ENCODE data around the gene CCND2. TPM values are rescaled to one million over a fixed set of nuclear protein-coding genes. Genes with fewer than 3 reads are reported as not detected.

CCND2 gene
- total RNA-seq, 1 donor from 2014 or later: 88.1 TPM

- Mint-ChIP-seq H3K4me1 (ENCODE audit: unreplicated experiment) (peaks cover 46% of the 10 kb centered on the region), H3K9me3 (ENCODE audit: unreplicated experiment) (no peaks in the 10 kb centered on the region), H3K36me3 (ENCODE audit: low read depth, unreplicated experiment) (peaks cover 35% of the 10 kb centered on the region), H3K4me3 (ENCODE audit: unreplicated experiment) (peak overlapping the region; percentile 24), H3K27me3 (ENCODE audit: unreplicated experiment) (peaks cover 11% of the 10 kb centered on the region), H3K27ac (ENCODE audit: unreplicated experiment) (no peak overlapping the region)
- peak; percentile 27 for DNase-seq (ENCODE audit: low spot score)
- TF ChIP-seq CTCF (IDR thresholded peaks at IDR 0.05; ENCODE audit: unreplicated experiment): no peak
Measured at GRCh38 chr12:4278329-4279197, 5.0 kb downstream of the CCND2 start.

- peaks cover 40% of the 10 kb centered on the region for H3K36me3 Mint-ChIP-seq (ENCODE audit: low read depth, unreplicated experiment)
- DNase-seq (ENCODE audit: low spot score): no peak
- H3K27ac Mint-ChIP-seq (ENCODE audit: unreplicated experiment): no peak overlapping the region
- H3K4me1 Mint-ChIP-seq (ENCODE audit: unreplicated experiment): peaks cover 49% of the 10 kb centered on the region
- H3K27me3 Mint-ChIP-seq (ENCODE audit: unreplicated experiment): peaks cover 11% of the 10 kb centered on the region
- no peaks in the 10 kb centered on the region for H3K9me3 Mint-ChIP-seq (ENCODE audit: unreplicated experiment)
- peak overlapping the region; percentile 3 for H3K4me3 Mint-ChIP-seq (ENCODE audit: unreplicated experiment)
- TF ChIP-seq CTCF (IDR thresholded peaks at IDR 0.05; ENCODE audit: unreplicated experiment): no peak
Measured at GRCh38 chr12:4279198-4279690, 5.7 kb downstream of the CCND2 start.

- Mint-ChIP-seq H3K27ac (ENCODE audit: unreplicated experiment) (no peak overlapping the region), H3K4me3 (ENCODE audit: unreplicated experiment) (peak overlapping the region; percentile 37), H3K4me1 (ENCODE audit: unreplicated experiment) (peaks cover 51% of the 10 kb centered on the region), H3K36me3 (ENCODE audit: low read depth, unreplicated experiment) (peaks cover 48% of the 10 kb centered on the region), H3K27me3 (ENCODE audit: unreplicated experiment) (peaks cover 7% of the 10 kb centered on the region), H3K9me3 (ENCODE audit: unreplicated experiment) (no peaks in the 10 kb centered on the region)
- TF ChIP-seq CTCF (IDR thresholded peaks at IDR 0.05; ENCODE audit: unreplicated experiment): no peak
- DNase-seq (ENCODE audit: low spot score): no peak
Measured at GRCh38 chr12:4280351-4281163, 7.0 kb downstream of the CCND2 start.

- H3K4me3 Mint-ChIP-seq (ENCODE audit: unreplicated experiment): no peak overlapping the region
- H3K27me3 Mint-ChIP-seq (ENCODE audit: unreplicated experiment): peaks cover 1% of the 10 kb centered on the region
- H3K9me3 Mint-ChIP-seq (ENCODE audit: unreplicated experiment): no peaks in the 10 kb centered on the region
- H3K36me3 Mint-ChIP-seq (ENCODE audit: low read depth, unreplicated experiment): peaks cover 55% of the 10 kb centered on the region
- no peak for DNase-seq (ENCODE audit: low spot score)
- H3K27ac Mint-ChIP-seq (ENCODE audit: unreplicated experiment): no peak overlapping the region
- no peak for TF ChIP-seq CTCF (IDR thresholded peaks at IDR 0.05; ENCODE audit: unreplicated experiment)
- H3K4me1 Mint-ChIP-seq (ENCODE audit: unreplicated experiment): peaks cover 48% of the 10 kb centered on the region
Measured at GRCh38 chr12:4281173-4281654, 7.7 kb downstream of the CCND2 start.

Data from endothelial cell (in vitro differentiated cells).